Astrocyte (in vitro differentiated cells and primary cell): Measurements from ENCODE around the gene USP36. TPM values are rescaled to one million over a fixed set of nuclear protein-coding genes. Genes with fewer than 3 reads are reported as not detected.

Experiments
- DNase-seq: peaks from one replicate; pipeline ENCODE4 v3.0.0-alpha.2; 2010; ENCODE audit warnings: low read depth
- FAIRE-seq: peaks from 2 replicates; lab custom pipeline; 2011; peaks lifted over from hg19 to GRCh38; lab: Jason Lieb, UNC
- H2AFZ ChIP-seq: 2 replicates; pipeline ENCODE4 v1.6.0; 2012; ENCODE audit warnings: low read depth, low read length, inconsistent platforms
- H3K27ac ChIP-seq: 2 replicates; pipeline ENCODE4 v1.5.1; 2011; ENCODE audit warnings: low read depth, low read length, inconsistent platforms
- H3K27me3 ChIP-seq: 2 replicates; pipeline ENCODE4 v1.6.0; 2011; ENCODE audit warnings: low read length, inconsistent platforms; ENCODE audit not compliant: insufficient read depth
- H3K36me3 ChIP-seq: 2 replicates; pipeline ENCODE4 v1.5.1; 2011; ENCODE audit warnings: low read length, inconsistent platforms; ENCODE audit not compliant: insufficient read depth
- H3K4me1 ChIP-seq: 2 replicates; pipeline ENCODE4 v1.5.1; 2011; ENCODE audit warnings: low read length, inconsistent platforms; ENCODE audit not compliant: insufficient read depth
- H3K4me2 ChIP-seq: 2 replicates; pipeline ENCODE4 v1.6.0; 2012; ENCODE audit warnings: low read length, inconsistent platforms
- H3K4me3 ChIP-seq: 2 replicates; pipeline ENCODE4 v1.5.1; 2011; ENCODE audit warnings: low read depth, mild to moderate bottlenecking, low read length, inconsistent platforms; ENCODE audit not compliant: insufficient read depth
- H3K79me2 ChIP-seq: 2 replicates; pipeline ENCODE4 v1.6.0; 2012; ENCODE audit warnings: mild to moderate bottlenecking, low read length, inconsistent platforms; ENCODE audit not compliant: insufficient read depth
- H3K9ac ChIP-seq: 2 replicates; pipeline ENCODE4 v1.6.0; 2012; ENCODE audit warnings: mild to moderate bottlenecking, low read length, inconsistent platforms
- H3K9me3 ChIP-seq: 2 replicates; pipeline ENCODE4 v1.5.1; 2012; ENCODE audit warnings: low read depth, mild to moderate bottlenecking, low read length, inconsistent platforms; ENCODE audit not compliant: insufficient read depth
- H4K20me1 ChIP-seq: 2 replicates; pipeline ENCODE4 v1.6.0; 2012; ENCODE audit warnings: low read length, inconsistent platforms; ENCODE audit not compliant: insufficient read depth
- H3K27ac Mint-ChIP-seq: one replicate; pipeline ENCODE4 v1.8.0; 2021; ENCODE audit warnings: mild to moderate bottlenecking, mixed read lengths; ENCODE audit not compliant: unreplicated experiment
- H3K27me3 Mint-ChIP-seq: one replicate; pipeline ENCODE4 v1.8.0; 2021; ENCODE audit warnings: low read depth, mixed read lengths; ENCODE audit not compliant: unreplicated experiment
- H3K36me3 Mint-ChIP-seq: one replicate; pipeline ENCODE4 v1.8.0; 2021; ENCODE audit warnings: low read depth, mixed read lengths; ENCODE audit not compliant: unreplicated experiment
- H3K4me1 Mint-ChIP-seq: one replicate; pipeline ENCODE4 v1.8.0; 2021; ENCODE audit warnings: low read depth, mixed read lengths; ENCODE audit not compliant: unreplicated experiment
- H3K4me3 Mint-ChIP-seq: one replicate; pipeline ENCODE4 v1.8.0; 2021; ENCODE audit warnings: mild to moderate bottlenecking, moderate library complexity, mixed read lengths; ENCODE audit not compliant: unreplicated experiment
- H3K9me3 Mint-ChIP-seq: one replicate; pipeline ENCODE4 v1.8.0; 2021; ENCODE audit warnings: mild to moderate bottlenecking, mixed read lengths; ENCODE audit not compliant: unreplicated experiment
- CTCF ChIP-seq: IDR thresholded peaks from 2 replicates; pipeline ENCODE4 v1.5.1; 2011; ENCODE audit warnings: low read depth, mild to moderate bottlenecking, inconsistent platforms, low read length, moderate library complexity; ENCODE audit not compliant: insufficient read depth
- EZH2 ChIP-seq: IDR thresholded peaks from 2 replicates; pipeline ENCODE4 v1.6.1; 2012; ENCODE audit warnings: mild to moderate bottlenecking, low read length, inconsistent platforms; ENCODE audit not compliant: insufficient read depth
- total RNA-seq: library from RNA; stranded (reverse); gene quantifications from 2 replicates; pipeline ENCODE4 v1.2.1, GENCODE V29; 2021

The USP36 gene
- total RNA-seq, 1 donor from 2014 or later, result 51.0 TPM

- H2AFZ ChIP-seq, result no peak overlapping the region
- Mint-ChIP-seq H3K27me3 (no peaks in the 10 kb centered on the region), H3K4me3 (no peak overlapping the region), H3K36me3 (peaks cover 34% of the 10 kb centered on the region), H3K4me1 (peaks cover 5% of the 10 kb centered on the region), H3K27ac (no peak overlapping the region), H3K9me3 (no peaks in the 10 kb centered on the region)
- H3K4me1 ChIP-seq, result no peaks in the 10 kb centered on the region
- H4K20me1 ChIP-seq, result peaks cover 59% of the 10 kb centered on the region
- peaks cover 85% of the 10 kb centered on the region for H3K79me2 ChIP-seq
- TF ChIP-seq EZH2, result no peak
- TF ChIP-seq CTCF, result no peak
- peaks cover 64% of the 10 kb centered on the region for H3K36me3 ChIP-seq
- H3K4me2 ChIP-seq, result no peak overlapping the region
- H3K4me3 ChIP-seq, result no peak overlapping the region
- no peaks in the 10 kb centered on the region for H3K9me3 ChIP-seq
- H3K27me3 ChIP-seq, result no peaks in the 10 kb centered on the region
- no peak for FAIRE-seq
- no peak overlapping the region for H3K9ac ChIP-seq
- no peak for DNase-seq
- no peak overlapping the region for H3K27ac ChIP-seq
Observed at GRCh38 chr17:78831688-78832540, 8.7 kb downstream of the USP36 start.

GRCh38 chr17:78829477-78829876 lies 11.1 kb downstream of the USP36 start:
- DNase-seq, result no peak
- TF ChIP-seq EZH2 (no peak), CTCF (no peak)
- H3K27me3 Mint-ChIP-seq, result no peaks in the 10 kb centered on the region

More at GRCh38 chr17:78829477-78829876, 11.1 kb downstream of the USP36 start:
- H3K36me3 ChIP-seq, result peaks cover 66% of the 10 kb centered on the region
- H3K79me2 ChIP-seq, result peaks cover 84% of the 10 kb centered on the region
- no peaks in the 10 kb centered on the region for H3K9me3 Mint-ChIP-seq
- H3K4me1 Mint-ChIP-seq, result peaks cover 10% of the 10 kb centered on the region
- no peak overlapping the region for H3K4me2 ChIP-seq
- H3K27ac ChIP-seq, result no peak overlapping the region
- H3K4me3 ChIP-seq, result no peak overlapping the region
- peaks cover 35% of the 10 kb centered on the region for H3K36me3 Mint-ChIP-seq
- H3K4me3 Mint-ChIP-seq, result no peak overlapping the region
- H2AFZ ChIP-seq, result no peak overlapping the region
- peaks cover 56% of the 10 kb centered on the region for H4K20me1 ChIP-seq
- FAIRE-seq, result no peak
- H3K9me3 ChIP-seq, result no peaks in the 10 kb centered on the region
- no peak overlapping the region for H3K9ac ChIP-seq
- H3K27me3 ChIP-seq, result no peaks in the 10 kb centered on the region
- peaks cover 3% of the 10 kb centered on the region for H3K4me1 ChIP-seq
- H3K27ac Mint-ChIP-seq, result no peak overlapping the region
